Smooth muscle cell (in vitro differentiated cells): ENCODE data around the gene NOS1AP. TPM values are rescaled to one million over a fixed set of nuclear protein-coding genes. Genes with fewer than 3 reads are reported as not detected.

Experiments used
- DNase-seq: peaks from one replicate; lab custom pipeline; 2025; ENCODE audit not compliant: unreplicated experiment; lab: John Stamatoyannopoulos, UW
- H2AFZ ChIP-seq: fragments of 200-600 bp; sonication (generic); 2 replicates; pipeline ENCODE4 v1.6.0; 2016; ENCODE audit warnings: antibody characterized with exemption, low read depth, mild to moderate bottlenecking
- H3F3A ChIP-seq: fragments of 200-600 bp; sonication (generic); 2 replicates; pipeline ENCODE4 v1.6.0; 2017; ENCODE audit warnings: antibody characterized with exemption, low read depth
- H3K27ac ChIP-seq: fragments of 200-600 bp; sonication (generic); 2 replicates; pipeline ENCODE4 v1.5.1; 2016; ENCODE audit warnings: low read depth, mild to moderate bottlenecking
- H3K27me3 ChIP-seq: fragments of 200-600 bp; sonication (generic); 2 replicates; pipeline ENCODE4 v1.6.1; 2016; ENCODE audit warnings: low read depth, mild to moderate bottlenecking
- H3K36me3 ChIP-seq: fragments of 200-600 bp; sonication (generic); 2 replicates; pipeline ENCODE4 v1.5.1; 2016; ENCODE audit warnings: low read depth
- H3K4me1 ChIP-seq: fragments of 200-600 bp; sonication (generic); 2 replicates; pipeline ENCODE4 v1.5.1; 2016; ENCODE audit warnings: low read depth
- H3K4me2 ChIP-seq: fragments of 200-600 bp; sonication (generic); 2 replicates; pipeline ENCODE4 v1.6.0; 2016; ENCODE audit warnings: mild to moderate bottlenecking
- H3K4me3 ChIP-seq: fragments of 200-600 bp; sonication (generic); 2 replicates; pipeline ENCODE4 v1.5.1; 2016; ENCODE audit warnings: mild to moderate bottlenecking
- H3K79me2 ChIP-seq: fragments of 200-600 bp; sonication (generic); 2 replicates; pipeline ENCODE4 v1.6.0; 2016; ENCODE audit warnings: low read depth, mild to moderate bottlenecking
- H3K9ac ChIP-seq: fragments of 200-600 bp; sonication (generic); 2 replicates; pipeline ENCODE4 v1.6.0; 2016; ENCODE audit warnings: low read depth
- H3K9me3 ChIP-seq: fragments of 200-600 bp; sonication (generic); replicated peaks from 2 replicates; pipeline ENCODE4 v1.5.1; 2016; ENCODE audit warnings: low read depth
- H4K20me1 ChIP-seq: fragments of 200-600 bp; sonication (generic); 2 replicates; pipeline ENCODE4 v1.6.0; 2016; ENCODE audit warnings: low read depth
- CTCF ChIP-seq: fragments of 200-600 bp; sonication (generic); IDR thresholded peaks from 2 replicates; pipeline ENCODE4 v1.5.1; 2017; ENCODE audit warnings: borderline replicate concordance, mild to moderate bottlenecking, antibody characterized with exemption; ENCODE audit not compliant: insufficient read depth, poor library complexity, severe bottlenecking
- WGBS: methylation state at CpG from one replicate; pipeline ENCODE4 v1.1.7; 2016; ENCODE audit warnings: low lambda C conversion rate; 5-methylcytosine and 5-hydroxymethylcytosine counted together
- polyA plus RNA-seq: library from polyadenylated mRNA; unstranded; fragments of >200 nt; fragmentation: Nextera tagmentation; extraction: Ambion mirVana; gene quantifications from 2 replicates; pipeline ENCODE4 v1.2.1, GENCODE V29; 2016
- total RNA-seq: library from RNA; depleted of rRNA; stranded (reverse); fragments of >200 nt; gene quantifications from 2 replicates; pipeline ENCODE4 v1.2.3, GENCODE V29; 2014

Gene NOS1AP
- total and polyA plus RNA-seq, 2 experiments from 2014 or later, result 0.54 to 0.80 TPM

- Histone ChIP-seq H3K4me1 (peaks cover 30% of the 10 kb centered on the region), H3K9ac (no peak overlapping the region), H3F3A (no peaks in the 10 kb centered on the region), H4K20me1 (no peaks in the 10 kb centered on the region), H3K36me3 (no peaks in the 10 kb centered on the region), H2AFZ (no peak overlapping the region), H3K4me3 (no peak overlapping the region), H3K9me3 (no peaks in the 10 kb centered on the region), H3K27me3 (no peaks in the 10 kb centered on the region), H3K4me2 (no peak overlapping the region), H3K79me2 (no peaks in the 10 kb centered on the region), H3K27ac (no peak overlapping the region)
- no peak for TF ChIP-seq CTCF
- 90% methylated on average over 8 of the region's 8 CpGs for WGBS
- DNase-seq, result no peak
Observed at GRCh38 chr1:162386292-162387225, 317.1 kb downstream of the NOS1AP start.

DNA sequence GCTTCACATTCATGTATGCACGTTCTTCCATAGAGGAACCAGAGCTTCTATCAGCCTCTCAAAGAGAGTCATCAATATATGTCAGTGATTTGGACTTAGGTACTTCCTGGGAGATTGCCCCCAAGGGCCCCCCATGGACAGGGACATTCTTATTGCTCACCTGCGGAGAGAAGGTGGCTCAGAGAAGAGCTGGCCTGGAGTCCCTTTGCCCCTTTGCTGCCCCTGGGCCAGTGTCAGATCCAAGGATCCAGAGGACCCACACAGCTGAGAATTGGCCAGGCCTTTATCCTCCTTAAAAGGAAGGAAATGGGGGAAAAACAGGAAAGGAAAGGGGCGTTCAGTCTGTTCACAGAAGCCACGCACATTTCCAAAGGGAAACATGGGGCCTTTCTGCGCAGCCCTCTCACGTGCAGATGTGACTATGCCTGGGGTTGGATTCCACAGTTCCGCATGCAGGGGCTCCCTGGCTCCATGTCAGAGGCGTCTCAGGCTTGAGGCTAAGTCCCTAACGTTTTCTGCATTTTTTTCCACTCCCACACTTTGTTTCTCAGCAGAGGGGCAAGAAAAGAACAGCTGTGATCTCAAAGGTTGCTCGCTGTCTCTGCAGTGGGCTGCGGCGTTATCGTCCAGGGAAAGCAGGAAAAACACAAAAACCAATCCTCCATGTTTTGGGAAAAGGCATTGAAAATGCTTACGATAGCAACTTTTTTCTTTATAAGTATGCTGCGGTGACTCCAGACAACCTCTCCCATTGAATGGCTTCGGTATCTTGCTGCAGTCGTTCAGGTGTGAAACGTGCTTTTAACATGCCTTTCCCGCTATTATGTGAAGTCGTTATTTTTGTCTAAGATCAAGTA is 318.0 kb downstream of the NOS1AP start:
- Histone ChIP-seq H3K27ac (no peak overlapping the region), H2AFZ (no peak overlapping the region), H4K20me1 (no peaks in the 10 kb centered on the region), H3K9ac (no peak overlapping the region), H3K4me1 (peaks cover 38% of the 10 kb centered on the region), H3K4me3 (no peak overlapping the region), H3K79me2 (no peaks in the 10 kb centered on the region), H3K36me3 (no peaks in the 10 kb centered on the region), H3K9me3 (no peaks in the 10 kb centered on the region), H3K27me3 (no peaks in the 10 kb centered on the region), H3F3A (no peaks in the 10 kb centered on the region), H3K4me2 (no peak overlapping the region)
- 78% methylated on average over 20 of the region's 20 CpGs for WGBS
- DNase-seq, result no peak
- no peak for TF ChIP-seq CTCF

GRCh38 chr1:162388083-162388594 is 318.6 kb downstream of the NOS1AP start:
- 93% methylated on average over 8 of the region's 8 CpGs for WGBS
- H2AFZ ChIP-seq, result no peak overlapping the region
- no peaks in the 10 kb centered on the region for H3K27me3 ChIP-seq
- H3K4me2 ChIP-seq, result no peak overlapping the region
- no peak for DNase-seq
- TF ChIP-seq CTCF, result no peak
- H3K9ac ChIP-seq, result no peak overlapping the region
- no peaks in the 10 kb centered on the region for H3K36me3 ChIP-seq
- peaks cover 41% of the 10 kb centered on the region for H3K4me1 ChIP-seq
- no peaks in the 10 kb centered on the region for H3K79me2 ChIP-seq
- no peaks in the 10 kb centered on the region for H3F3A ChIP-seq
- no peak overlapping the region for H3K27ac ChIP-seq
- no peak overlapping the region for H3K4me3 ChIP-seq
- no peaks in the 10 kb centered on the region for H3K9me3 ChIP-seq
- no peaks in the 10 kb centered on the region for H4K20me1 ChIP-seq
